IPS-18a (cell line): ENCODE results near the gene OLR1.
"Not testable (repeated sequence)": the region's sequence is repeated elsewhere in the genome, so short reads cannot be mapped to it uniquely, and the experiment has no call there.

ENCODE experiments used
- H3K27ac ChIP-seq: one replicate; pipeline ENCODE4 v1.5.1; 2013; ENCODE audit warnings: low read length
- H3K27me3 ChIP-seq: one replicate; pipeline ENCODE4 v1.6.1; 2013; ENCODE audit warnings: mild to moderate bottlenecking, low read length; ENCODE audit not compliant: control insufficient read depth, insufficient read depth
- H3K36me3 ChIP-seq: one replicate; pipeline ENCODE4 v1.6.1; 2013; ENCODE audit warnings: low read depth, low read length; ENCODE audit not compliant: control insufficient read depth
- H3K4me1 ChIP-seq: one replicate; pipeline ENCODE4 v1.6.1; 2013; ENCODE audit warnings: low read depth, low read length; ENCODE audit not compliant: control insufficient read depth
- H3K4me3 ChIP-seq: one replicate; pipeline ENCODE4 v1.5.1; 2013; ENCODE audit warnings: low read length
- H3K9ac ChIP-seq: one replicate; pipeline ENCODE4 v1.6.1; 2013; ENCODE audit warnings: mild to moderate bottlenecking, low read length, moderate library complexity
- H3K9me3 ChIP-seq: one replicate; pipeline ENCODE4 v1.6.1; 2013; ENCODE audit warnings: low read depth, low read length; ENCODE audit not compliant: control insufficient read depth

The OLR1 gene

GRCh38 chr12:10186958-10187357, 15.0 kb upstream of the OLR1 start:
- H3K4me1 ChIP-seq, H3K9me3 ChIP-seq, H3K9ac ChIP-seq, H3K27me3 ChIP-seq, H3K27ac ChIP-seq, H3K4me3 ChIP-seq, H3K36me3 ChIP-seq: not testable (repeated sequence)

GRCh38 chr12:10186299-10186698, 14.4 kb upstream of the OLR1 start:
- Histone ChIP-seq H3K27ac (no peak overlapping the region), H3K9me3 (no peaks in the 10 kb centered on the region), H3K36me3 (no peaks in the 10 kb centered on the region), H3K4me1 (peaks cover 3% of the 10 kb centered on the region), H3K9ac (no peak overlapping the region), H3K27me3 (no peaks in the 10 kb centered on the region), H3K4me3 (no peak overlapping the region)

- Histone ChIP-seq H3K27me3 (no peaks in the 10 kb centered on the region), H3K9me3 (no peaks in the 10 kb centered on the region), H3K27ac (no peak overlapping the region), H3K36me3 (no peaks in the 10 kb centered on the region), H3K4me3 (no peak overlapping the region), H3K4me1 (no peaks in the 10 kb centered on the region), H3K9ac (no peak overlapping the region)
These were observed 12.4 kb upstream of the OLR1 start for GRCh38 chr12:10184261-10184843.

- H3K9ac ChIP-seq, result no peak overlapping the region
- no peak overlapping the region for H3K27ac ChIP-seq
- H3K36me3 ChIP-seq, result no peaks in the 10 kb centered on the region
- H3K4me3 ChIP-seq, result no peak overlapping the region
- H3K4me1 ChIP-seq, result no peaks in the 10 kb centered on the region
- no peaks in the 10 kb centered on the region for H3K9me3 ChIP-seq
- no peaks in the 10 kb centered on the region for H3K27me3 ChIP-seq
These were observed 10.6 kb upstream of the OLR1 start for GRCh38 chr12:10182354-10183049.

GRCh38 chr12:10179776-10180181, 7.8 kb upstream of the OLR1 start:
- no peaks in the 10 kb centered on the region for H3K27me3 ChIP-seq
- no peak overlapping the region for H3K27ac ChIP-seq
- no peaks in the 10 kb centered on the region for H3K4me1 ChIP-seq
- H3K9ac ChIP-seq, result no peak overlapping the region
- H3K4me3 ChIP-seq, result no peak overlapping the region
- H3K9me3 ChIP-seq, result no peaks in the 10 kb centered on the region
- H3K36me3 ChIP-seq, result no peaks in the 10 kb centered on the region

GRCh38 chr12:10178821-10179220, 6.9 kb upstream of the OLR1 start, which contains the start of gene TMEM52B:
Gene TMEM52B, plus strand, starts transcription at chr12:10179032. Its CDS starts 543 bp downstream, at chr12:10179575.
- Histone ChIP-seq H3K9ac (no peak within 1 kb of the TSS), H3K4me3 (no peak within 1 kb of the TSS)

GRCh38 chr12:10175846-10176636, 4.1 kb upstream of the OLR1 start:
- Histone ChIP-seq H3K36me3 (no peaks in the 10 kb centered on the region), H3K4me3 (no peak overlapping the region), H3K4me1 (no peaks in the 10 kb centered on the region), H3K9me3 (no peaks in the 10 kb centered on the region), H3K9ac (no peak overlapping the region), H3K27ac (no peak overlapping the region), H3K27me3 (no peaks in the 10 kb centered on the region)

More at GRCh38 chr12:10178821-10179220, 6.9 kb upstream of the OLR1 start, which contains the start of gene TMEM52B:
- H3K27ac ChIP-seq, result no peak within 1 kb of the TSS
- no peaks in the 10 kb centered on the region for H3K36me3 ChIP-seq
- no peaks in the 10 kb centered on the region for H3K9me3 ChIP-seq
- H3K27me3 ChIP-seq, result no peaks in the 10 kb centered on the region
- H3K4me1 ChIP-seq, result no peaks in the 10 kb centered on the region

- H3K9ac ChIP-seq, result no peak overlapping the region
- H3K27ac ChIP-seq, result no peak overlapping the region
- no peaks in the 10 kb centered on the region for H3K36me3 ChIP-seq
- H3K9me3 ChIP-seq, result no peaks in the 10 kb centered on the region
- H3K4me3 ChIP-seq, result no peak overlapping the region
- no peaks in the 10 kb centered on the region for H3K27me3 ChIP-seq
- no peaks in the 10 kb centered on the region for H3K4me1 ChIP-seq
These were observed 3.2 kb upstream of the OLR1 start for GRCh38 chr12:10174986-10175614.

GRCh38 chr12:10170216-10170615, 1.7 kb downstream of the OLR1 start:
- Histone ChIP-seq H3K27me3 (no peaks in the 10 kb centered on the region), H3K36me3 (no peaks in the 10 kb centered on the region), H3K27ac (no peak overlapping the region), H3K4me3 (no peak overlapping the region), H3K4me1 (no peaks in the 10 kb centered on the region), H3K9ac (no peak overlapping the region), H3K9me3 (no peaks in the 10 kb centered on the region)

- Histone ChIP-seq H3K27ac (no peak overlapping the region), H3K36me3 (no peaks in the 10 kb centered on the region), H3K4me1 (no peaks in the 10 kb centered on the region), H3K4me3 (no peak overlapping the region), H3K9me3 (no peaks in the 10 kb centered on the region), H3K9ac (no peak overlapping the region), H3K27me3 (no peaks in the 10 kb centered on the region)
These were observed 2.8 kb downstream of the OLR1 start for GRCh38 chr12:10169104-10169503.

- Histone ChIP-seq H3K9ac (no peak overlapping the region), H3K27me3 (no peaks in the 10 kb centered on the region), H3K4me1 (no peaks in the 10 kb centered on the region), H3K27ac (no peak overlapping the region), H3K36me3 (no peaks in the 10 kb centered on the region), H3K4me3 (no peak overlapping the region), H3K9me3 (no peaks in the 10 kb centered on the region)
These were observed 4.3 kb downstream of the OLR1 start for GRCh38 chr12:10167599-10167998.
